KMS-11 (cell line): ENCODE results near the gene RPL7A.
"Not testable (repeated sequence)": the region's sequence is repeated elsewhere in the genome, so short reads cannot be mapped to it uniquely, and the experiment has no call there.

ENCODE experiments used
- H2AFZ ChIP-seq: fragments of 200-600 bp; sonication (generic); 2 replicates; pipeline ENCODE4 v1.6.1; 2016; ENCODE audit warnings: antibody characterized with exemption, mixed run types, low read depth
- H3K27ac ChIP-seq: fragments of 200-600 bp; sonication (generic); 2 replicates; pipeline ENCODE4 v1.6.1; 2016; ENCODE audit warnings: mild to moderate bottlenecking, mixed run types
- H3K27me3 ChIP-seq: fragments of 200-600 bp; sonication (generic); 2 replicates; pipeline ENCODE4 v1.6.1; 2017; ENCODE audit warnings: mild to moderate bottlenecking, low read depth, mixed run types, moderate library complexity; ENCODE audit not compliant: insufficient read depth
- H3K36me3 ChIP-seq: fragments of 200-600 bp; sonication (generic); 2 replicates; pipeline ENCODE4 v1.6.1; 2017; ENCODE audit warnings: mild to moderate bottlenecking, mixed run types; ENCODE audit not compliant: insufficient read depth
- H3K4me1 ChIP-seq: fragments of 200-600 bp; sonication (generic); 2 replicates; pipeline ENCODE4 v1.6.1; 2016; ENCODE audit warnings: mild to moderate bottlenecking, low read depth, mixed run types; ENCODE audit not compliant: poor library complexity, severe bottlenecking
- H3K4me2 ChIP-seq: fragments of 200-600 bp; sonication (generic); 2 replicates; pipeline ENCODE4 v1.7.0; 2016; ENCODE audit warnings: mild to moderate bottlenecking, mixed run types
- H3K4me3 ChIP-seq: fragments of 200-600 bp; sonication (generic); IDR thresholded peaks from 2 replicates; pipeline ENCODE4 v1.6.1; 2017; ENCODE audit warnings: low read depth, low read length, mixed read lengths; ENCODE audit not compliant: insufficient read depth
- H3K79me2 ChIP-seq: fragments of 200-600 bp; sonication (generic); 2 replicates; pipeline ENCODE4 v1.6.1; 2016; ENCODE audit warnings: low read depth, mixed run types; ENCODE audit not compliant: insufficient read depth
- H3K9ac ChIP-seq: fragments of 200-600 bp; sonication (generic); 2 replicates; pipeline ENCODE4 v1.6.1; 2016; ENCODE audit warnings: mild to moderate bottlenecking, mixed run types
- H4K20me1 ChIP-seq: fragments of 200-600 bp; sonication (generic); 2 replicates; pipeline ENCODE4 v1.6.1; 2016; ENCODE audit warnings: mild to moderate bottlenecking, mixed run types; ENCODE audit not compliant: insufficient read depth
- CTCF ChIP-seq: fragments of 200-600 bp; sonication (generic); conservative IDR thresholded peaks from 2 replicates; pipeline ENCODE4 v1.6.1; 2017; ENCODE audit warnings: low read depth, mild to moderate bottlenecking, antibody characterized with exemption, low read length, moderate library complexity, mixed read lengths

The RPL7A gene

GRCh38 chr9:133327834-133328484, 20.1 kb upstream of the RPL7A start:
- no peak for TF ChIP-seq CTCF
- no peak overlapping the region for H3K4me2 ChIP-seq
- H3K27ac ChIP-seq: no peak overlapping the region
- no peaks in the 10 kb centered on the region for H4K20me1 ChIP-seq
- no peaks in the 10 kb centered on the region for H3K79me2 ChIP-seq
- H3K36me3 ChIP-seq: no peaks in the 10 kb centered on the region
- H3K4me3 ChIP-seq: no peak overlapping the region
- no peaks in the 10 kb centered on the region for H3K4me1 ChIP-seq
- no peak overlapping the region for H3K9ac ChIP-seq
- H3K27me3 ChIP-seq: peaks cover 37% of the 10 kb centered on the region
- no peak overlapping the region for H2AFZ ChIP-seq

- not testable (repeated sequence) for H3K4me3 ChIP-seq, H2AFZ ChIP-seq, H3K79me2 ChIP-seq, H3K4me1 ChIP-seq, H3K4me2 ChIP-seq, H3K36me3 ChIP-seq, H3K9ac ChIP-seq, H3K27ac ChIP-seq, H4K20me1 ChIP-seq
- H3K27me3 ChIP-seq: peaks cover 22% of the 10 kb centered on the region; the same call in 1 of the 2 replicates
Measured at GRCh38 chr9:133329306-133330156, 18.5 kb upstream of the RPL7A start.

- Histone ChIP-seq H3K9ac (no peak overlapping the region), H3K4me2 (no peak overlapping the region), H3K79me2 (peaks cover 9% of the 10 kb centered on the region; the same call in 1 of the 2 replicates), H3K27me3 (peaks cover 8% of the 10 kb centered on the region; the same call in 1 of the 2 replicates), H3K27ac (no peak overlapping the region), H4K20me1 (no peaks in the 10 kb centered on the region), H2AFZ (no peak overlapping the region), H3K4me1 (peaks cover 10% of the 10 kb centered on the region), H3K4me3 (no peak overlapping the region), H3K36me3 (no peaks in the 10 kb centered on the region)
- no peak for TF ChIP-seq CTCF
Measured at GRCh38 chr9:133331221-133331620, 16.8 kb upstream of the RPL7A start.

DNA sequence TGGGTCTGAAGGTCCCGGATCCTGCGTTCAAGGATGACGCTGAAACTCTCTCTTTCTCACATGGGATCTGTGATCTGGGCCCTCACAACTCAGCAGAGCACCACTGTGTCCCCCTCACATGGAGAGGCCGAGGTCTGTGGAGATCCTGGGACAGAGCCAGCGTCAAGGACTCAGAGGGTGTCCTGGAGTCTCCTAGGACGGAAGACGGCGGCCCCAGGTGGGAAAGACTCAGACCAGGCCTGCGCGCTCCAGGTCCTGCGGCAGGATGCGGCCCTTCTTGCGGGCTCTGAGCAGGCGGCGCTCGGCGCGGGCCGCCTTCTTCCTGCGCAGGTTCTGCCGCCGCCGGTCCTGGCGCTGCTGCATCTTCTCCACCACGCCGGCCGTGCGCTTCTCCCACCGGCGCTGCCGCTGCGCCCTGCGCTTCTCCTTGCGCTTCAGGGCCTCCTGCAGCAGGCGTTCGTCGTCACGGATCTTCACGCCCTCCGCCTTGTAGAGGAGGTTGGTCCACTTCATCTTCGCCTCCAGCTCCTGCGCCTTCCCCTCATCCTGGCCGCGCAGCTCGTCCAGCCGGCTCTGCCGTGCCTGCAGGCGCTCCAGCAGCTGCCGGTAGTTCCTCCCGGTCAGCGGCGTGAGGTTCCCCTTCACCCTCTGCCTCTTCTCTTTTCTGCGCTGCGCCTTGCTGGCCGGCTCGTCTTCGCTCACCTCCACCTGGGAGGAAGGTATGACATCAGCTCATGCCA, 16.2 kb upstream of the RPL7A start:
- Histone ChIP-seq H3K27ac (no peak overlapping the region), H3K4me1 (peaks cover 10% of the 10 kb centered on the region), H2AFZ (no peak overlapping the region), H3K4me2 (no peak overlapping the region), H3K36me3 (no peaks in the 10 kb centered on the region), H3K9ac (no peak overlapping the region), H3K79me2 (peaks cover 9% of the 10 kb centered on the region; the same call in 1 of the 2 replicates), H3K4me3 (no peak overlapping the region), H3K27me3 (peaks cover 7% of the 10 kb centered on the region; the same call in 1 of the 2 replicates), H4K20me1 (no peaks in the 10 kb centered on the region)
- no peak for TF ChIP-seq CTCF
